Head of caudate nucleus (tissue), 42 donors: ENCODE results near the gene SIGLEC9.
A peak's percentile ranks its signal among the peaks of the same experiment; 100 is the strongest.
"Not testable (repeated sequence)": the region's sequence is repeated elsewhere in the genome, so short reads cannot be mapped to it uniquely, and the experiment has no call there.

Experiments
- DNase-seq, 42 donors: peaks; one replicate each; pipeline versions ENCODE4 v3.0.0 to v3.0.0-alpha.2; 2020 to 2021; ENCODE audit warnings: mixed read lengths in 7 of 42
- intact Hi-C: fragments of 100-400 bp; cut with DNase I; formaldehyde crosslinking; loops from one replicate; pipeline ENCODE4 v1.15.0; 2022

The SIGLEC9 gene

GRCh38 chr19:51138549-51138979 is 13.9 kb downstream of the SIGLEC9 start:
- intact Hi-C loops = no loop called here
- peak in 10 of 42 donors; percentile 15 to 62 (median 43) for DNase-seq

- intact Hi-C loops = no loop called here
- no peak for DNase-seq
These were observed 14.8 kb downstream of the SIGLEC9 start for GRCh38 chr19:51139299-51140014.

- no peak for DNase-seq
- intact Hi-C loops = no loop called here
These were observed 15.7 kb downstream of the SIGLEC9 start for GRCh38 chr19:51140441-51140840.

- intact Hi-C loops = no loop called here
- no peak for DNase-seq
These were observed 16.5 kb downstream of the SIGLEC9 start for GRCh38 chr19:51141181-51141580.

- intact Hi-C loops = no loop called here
- DNase-seq = peak in 16 of 42 donors; percentile 23 to 63 (median 42)
These were observed 17.4 kb downstream of the SIGLEC9 start, which contains the start of gene SIGLEC7 for GRCh38 chr19:51142119-51142518. TSS of gene SIGLEC7 (plus strand) at chr19:51142301. CDS start at chr19:51142370, 69 bp downstream.

GRCh38 chr19:51142809-51143475 is 18.2 kb downstream of the SIGLEC9 start:
- DNase-seq, intact Hi-C loops: not testable (repeated sequence)

- DNase-seq = no peak
- intact Hi-C loops = no loop called here
These were observed 18.8 kb downstream of the SIGLEC9 start for GRCh38 chr19:51143486-51143885.

- intact Hi-C loops = no loop called here
- DNase-seq = no peak
These were observed 19.9 kb downstream of the SIGLEC9 start for GRCh38 chr19:51144482-51145045.

- intact Hi-C loops = no loop called here
These were observed 21.3 kb downstream of the SIGLEC9 start for GRCh38 chr19:51145916-51146493.

GRCh38 chr19:51146751-51147150 is 22.0 kb downstream of the SIGLEC9 start:
- intact Hi-C loops = no loop called here
- DNase-seq = no peak

More at GRCh38 chr19:51145916-51146493, 21.3 kb downstream of the SIGLEC9 start:
- no peak for DNase-seq

- DNase-seq = no peak
These were observed 23.0 kb downstream of the SIGLEC9 start for GRCh38 chr19:51147663-51148062.

GRCh38 chr19:51148580-51148979 is 23.9 kb downstream of the SIGLEC9 start:
- intact Hi-C loops = no loop called here
- DNase-seq = no peak

More at GRCh38 chr19:51147663-51148062, 23.0 kb downstream of the SIGLEC9 start:
- intact Hi-C loops = no loop called here

- intact Hi-C loops = no loop called here
- no peak for DNase-seq
These were observed 25.9 kb downstream of the SIGLEC9 start for GRCh38 chr19:51150627-51151026.

- DNase-seq = no peak
- intact Hi-C loops = no loop called here
These were observed 32.0 kb downstream of the SIGLEC9 start for GRCh38 chr19:51156710-51157109.

- DNase-seq = no peak
- intact Hi-C loops = no loop called here
These were observed 32.6 kb downstream of the SIGLEC9 start for GRCh38 chr19:51157265-51157664.

GRCh38 chr19:51158474-51159129 is 33.9 kb downstream of the SIGLEC9 start:
- DNase-seq = peak in 29 of 42 donors; percentile 18 to 76 (median 45)
- intact Hi-C loops = no loop called here

GRCh38 chr19:51159656-51160055 is 35.0 kb downstream of the SIGLEC9 start:
- intact Hi-C loops = no loop called here
- DNase-seq = no peak

GRCh38 chr19:51161266-51161665 is 36.6 kb downstream of the SIGLEC9 start:
- intact Hi-C loops = no loop called here
- DNase-seq = no peak

GRCh38 chr19:51161867-51162496 is 37.3 kb downstream of the SIGLEC9 start:
- no peak for DNase-seq
- intact Hi-C loops = no loop called here
